GM18526 (cell line): ENCODE results near the gene NCAPG2.

Experiments used
- POLR2A ChIP-seq: IDR thresholded peaks from 3 replicates; pipeline ENCODE4 v1.6.1; 2011; ENCODE audit not compliant: insufficient read length; ENCODE audit errors: extremely low read depth

NCAPG2 gene

DNA sequence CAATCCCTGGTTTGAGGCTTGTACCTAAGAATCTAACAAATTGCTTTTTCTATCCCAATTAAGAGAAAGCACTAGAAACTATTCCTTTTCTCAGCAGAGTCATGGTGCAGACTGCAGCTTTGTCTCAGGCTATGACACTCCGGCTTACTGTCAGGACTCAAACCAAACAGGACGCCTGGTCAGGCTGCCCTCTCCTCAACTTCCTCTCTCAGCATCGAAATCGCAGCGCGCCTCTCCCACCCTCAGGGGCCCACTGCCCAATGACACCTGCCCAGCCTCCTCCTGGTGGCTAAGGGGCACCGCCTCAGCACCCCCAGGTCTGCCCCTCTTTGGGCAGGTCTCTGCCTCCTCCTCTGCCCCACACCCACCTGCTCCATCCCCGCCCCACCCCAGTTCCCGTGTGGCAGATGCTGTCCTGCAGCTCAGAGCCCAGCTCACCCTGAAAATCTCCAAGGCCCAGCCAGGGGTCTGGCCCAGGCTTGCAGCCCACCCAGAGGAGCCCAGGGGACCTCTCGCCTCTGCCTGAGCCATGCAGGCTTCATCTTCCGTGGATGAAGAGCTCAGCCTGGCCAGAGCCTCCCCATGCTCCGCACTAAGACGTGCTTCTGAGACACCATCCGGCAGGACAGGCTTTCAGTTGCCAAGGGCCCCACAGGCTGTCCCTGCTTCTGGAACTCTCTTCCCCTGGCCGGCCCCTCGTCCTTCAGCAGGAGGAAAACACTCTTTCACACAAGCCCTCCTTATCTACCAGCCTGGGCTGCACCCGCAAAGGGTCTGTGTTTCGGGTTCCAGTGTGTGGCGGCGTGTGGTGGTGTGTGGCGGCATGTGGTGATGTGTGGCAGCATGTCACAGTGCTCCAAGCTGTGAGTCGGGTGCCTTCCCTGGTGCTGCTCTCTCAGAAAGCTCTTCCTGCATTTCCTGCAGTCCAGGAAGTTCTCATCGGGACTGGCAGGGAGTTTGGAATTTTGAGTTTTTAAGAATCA, 100.5 kb downstream of the NCAPG2 start:
- TF ChIP-seq POLR2A = no peak

- TF ChIP-seq POLR2A = no peak
Observed at GRCh38 chr7:158602905-158603772, 101.5 kb downstream of the NCAPG2 start.

DNA sequence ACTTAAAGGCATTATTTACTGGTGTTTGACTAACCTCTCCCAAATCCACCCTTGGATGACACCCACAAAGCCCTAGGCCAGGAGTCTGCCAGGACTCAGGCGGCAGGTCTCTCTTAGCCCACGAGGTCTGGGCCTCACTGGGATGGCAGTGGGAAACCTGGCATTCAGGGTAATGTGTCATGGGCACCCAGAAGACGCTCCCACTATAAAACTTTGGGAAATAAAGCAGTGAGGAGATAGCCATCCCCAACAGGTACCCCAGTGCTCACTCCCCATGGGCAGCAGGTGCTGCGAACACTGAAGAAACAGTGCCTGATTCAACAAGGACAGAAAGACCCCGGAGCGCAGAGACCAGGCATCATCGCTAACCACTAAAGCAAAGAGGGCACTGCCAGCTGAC, 102.6 kb downstream of the NCAPG2 start:
- no peak for TF ChIP-seq POLR2A

DNA sequence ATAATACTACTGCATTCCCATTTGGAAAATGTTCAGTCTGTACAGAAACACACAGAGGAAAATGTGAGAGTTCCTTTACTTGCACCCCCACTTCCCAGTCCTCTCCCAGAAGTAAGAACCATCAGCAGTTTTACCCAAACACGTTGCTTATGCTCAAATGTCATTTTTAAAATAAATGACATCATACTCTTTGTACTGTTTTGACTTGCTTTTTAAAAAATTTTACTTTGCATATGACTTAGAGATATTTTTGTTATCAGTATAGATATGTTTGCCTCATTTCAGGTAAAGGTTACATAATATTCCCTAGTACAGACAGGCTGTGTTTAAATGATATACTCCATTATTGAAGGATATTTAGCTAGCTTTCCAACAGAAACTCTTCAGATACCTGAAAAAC, 103.5 kb downstream of the NCAPG2 start:
- no peak for TF ChIP-seq POLR2A

DNA sequence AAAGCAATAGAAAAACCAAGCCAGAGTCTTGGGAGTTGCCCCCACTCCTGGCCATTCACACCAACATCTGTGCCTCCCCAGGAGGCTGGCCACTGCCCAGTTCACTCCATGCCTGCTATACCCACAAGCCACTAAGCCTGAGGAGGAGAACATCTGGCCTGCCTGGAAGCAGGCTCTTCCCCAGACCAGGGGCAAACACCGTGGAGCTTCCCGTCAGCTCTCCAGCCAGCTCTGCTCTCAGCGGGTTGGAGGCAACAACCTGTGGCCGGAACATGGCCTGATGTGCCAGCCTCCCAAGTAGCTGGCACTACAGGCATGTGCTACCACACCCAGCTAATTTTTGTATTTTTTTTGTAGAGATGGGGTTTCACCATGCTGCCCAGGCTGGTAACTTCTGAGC, 107.9 kb downstream of the NCAPG2 start:
- no peak for TF ChIP-seq POLR2A

- no peak for TF ChIP-seq POLR2A
Observed at GRCh38 chr7:158596309-158596708, 108.3 kb downstream of the NCAPG2 start.

- no peak for TF ChIP-seq POLR2A
Observed at GRCh38 chr7:158595068-158595467, 109.5 kb downstream of the NCAPG2 start.

- no peak for TF ChIP-seq POLR2A
Observed at GRCh38 chr7:158592541-158592940, 112.1 kb downstream of the NCAPG2 start.

DNA sequence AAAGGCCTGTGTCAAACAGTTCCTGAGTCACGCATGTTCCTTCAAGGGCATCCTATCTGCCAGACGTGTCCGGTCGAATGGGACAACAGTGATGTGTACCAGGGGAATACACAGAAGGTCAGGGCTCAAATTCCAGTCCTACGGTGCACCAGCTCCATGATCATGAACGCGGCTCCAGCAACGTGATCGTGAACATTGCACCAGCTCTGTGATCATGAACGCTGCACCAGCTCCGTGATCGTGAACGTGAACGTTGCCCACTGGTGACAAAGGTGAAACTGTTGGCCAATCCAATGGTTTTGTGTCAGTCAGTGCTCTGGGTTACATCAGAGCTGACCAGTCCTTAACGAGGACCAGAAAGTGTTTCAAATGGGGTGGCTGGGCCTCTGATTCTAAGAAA, 112.7 kb downstream of the NCAPG2 start:
- no peak for TF ChIP-seq POLR2A

GRCh38 chr7:158590181-158590530, 114.4 kb downstream of the NCAPG2 start:
- no peak for TF ChIP-seq POLR2A

DNA sequence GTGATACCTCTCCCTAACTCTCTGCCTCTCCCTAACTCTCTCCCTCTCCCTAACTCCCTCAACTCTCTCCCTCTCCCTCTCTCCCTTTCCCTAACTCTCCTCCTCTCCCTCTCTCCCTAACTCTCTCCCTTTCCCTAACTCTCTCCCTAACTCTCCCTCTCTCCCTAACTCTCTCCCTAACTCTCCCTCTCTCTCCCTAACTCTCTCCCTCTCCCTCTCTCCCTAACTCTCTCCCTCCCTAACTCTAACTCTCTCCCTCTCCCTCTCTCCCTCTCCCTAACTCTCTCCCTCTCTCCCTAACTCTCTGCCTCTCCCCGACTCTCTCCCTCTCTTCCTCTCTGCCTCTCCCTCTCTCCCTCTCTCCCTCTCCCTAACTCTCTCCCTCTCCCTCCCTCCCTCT, 115.0 kb downstream of the NCAPG2 start:
- no peak for TF ChIP-seq POLR2A

GRCh38 chr7:158588878-158589442, 115.6 kb downstream of the NCAPG2 start:
- no peak for TF ChIP-seq POLR2A

DNA sequence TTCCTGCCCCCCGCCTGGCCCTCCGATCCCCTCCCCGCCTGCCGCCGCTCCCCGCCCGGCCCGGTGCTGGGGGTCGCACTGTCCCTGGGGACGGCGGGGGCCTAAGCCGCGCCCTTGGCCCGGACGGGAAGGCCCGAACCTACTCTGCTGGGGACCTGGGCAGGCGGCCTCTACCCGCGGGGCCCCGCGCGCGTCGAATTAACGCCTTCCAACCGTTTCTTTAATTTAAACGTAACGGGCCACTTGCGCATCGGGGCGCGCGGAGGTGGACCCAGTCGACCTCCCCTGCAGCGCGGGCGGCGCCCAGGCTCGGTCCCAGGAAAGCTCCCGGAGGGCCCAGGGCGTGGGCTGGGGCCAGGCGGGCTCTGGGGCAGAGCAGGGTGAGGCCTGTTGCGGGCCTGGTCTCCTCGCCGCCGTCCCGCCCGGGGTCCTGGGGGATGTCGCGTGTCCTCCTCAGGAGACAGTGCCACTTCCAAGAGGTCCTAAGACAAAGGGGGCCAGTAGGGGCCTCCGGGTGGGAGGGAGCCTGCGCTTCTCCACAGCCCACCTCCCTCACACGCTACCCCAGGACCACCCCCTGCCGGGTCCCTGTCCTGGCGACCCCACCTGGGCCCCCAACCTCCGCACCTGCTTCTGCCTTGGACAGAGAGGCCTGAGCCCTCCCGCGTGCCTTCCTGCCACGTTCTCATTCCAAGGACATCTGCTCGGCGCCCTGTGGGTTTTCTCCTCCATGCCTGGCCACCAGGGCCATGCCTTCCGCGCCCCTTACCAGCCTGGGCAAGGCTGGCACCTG, 116.3 kb downstream of the NCAPG2 start:
- no peak for TF ChIP-seq POLR2A

DNA sequence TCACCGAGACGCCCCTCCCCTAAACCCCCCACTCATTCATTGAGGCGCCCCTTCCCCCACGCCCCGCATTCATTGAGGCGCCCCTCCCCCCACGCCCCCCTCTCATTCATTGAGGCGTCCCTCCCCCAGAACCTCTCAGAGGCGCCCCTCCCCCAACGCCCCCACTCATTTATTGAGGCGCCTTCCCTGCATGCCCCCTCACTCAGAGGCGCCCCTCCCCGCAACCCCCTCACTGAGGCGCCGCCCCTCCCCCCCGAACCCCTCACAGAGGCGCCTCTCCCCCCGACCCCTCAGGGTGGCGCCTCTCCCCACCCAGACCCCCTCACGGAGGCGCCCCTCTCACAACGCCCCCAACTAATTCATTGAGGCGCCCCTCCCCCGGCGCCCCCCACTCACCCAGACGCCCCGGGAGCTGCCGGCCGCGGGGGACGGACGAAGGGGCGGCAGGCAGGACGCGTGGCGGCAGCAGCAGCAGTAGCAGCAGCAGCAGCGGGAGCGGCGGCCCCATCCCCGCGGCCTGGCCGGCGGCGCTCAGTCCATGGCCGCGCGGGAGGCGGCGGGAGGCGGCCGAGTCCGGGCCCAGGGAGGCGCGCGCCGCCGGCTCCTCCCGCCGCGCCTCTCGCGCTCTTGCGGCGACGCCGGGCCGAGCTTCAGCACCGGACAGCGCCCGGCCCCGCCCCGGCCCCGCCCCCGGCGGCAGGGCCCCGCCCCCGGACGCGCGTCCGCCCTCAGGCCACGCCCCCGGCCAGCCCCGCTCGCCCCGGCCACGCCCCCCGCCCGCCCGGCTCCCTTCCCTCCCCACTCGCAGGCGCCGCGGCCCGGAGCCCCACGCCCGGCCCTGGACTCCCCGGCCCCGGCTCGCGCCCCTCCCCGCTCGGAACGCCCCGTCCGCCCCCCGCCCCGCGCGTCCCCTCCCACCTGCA, 117.2 kb downstream of the NCAPG2 start, which contains the start of gene PTPRN2:
Gene PTPRN2 (minus strand): TSS at position 662 of the 923 bp plus-strand sequence.
- no peak for TF ChIP-seq POLR2A

GRCh38 chr7:158586499-158587161, 118.0 kb downstream of the NCAPG2 start:
- TF ChIP-seq POLR2A = no peak
